Small intestine (tissue), 7 donors: ENCODE results near the gene PPIP5K1. TPM values are rescaled to one million over a fixed set of nuclear protein-coding genes. Genes with fewer than 3 reads are reported as not detected.
A peak's percentile ranks its signal among the peaks of the same experiment; 100 is the strongest.

Source experiments
- DNase-seq, 2 donors: peaks; one replicate each; pipeline versions ENCODE4 v3.0.0 to v3.0.0-alpha.2; 2013
- FAIRE-seq: peaks from 2 replicates; lab custom pipeline; 2012; peaks lifted over from hg19 to GRCh38; lab: Jason Lieb, UNC
- H3K27ac ChIP-seq, 3 donors: one replicate each; pipeline ENCODE4 v1.5.1; 2013; ENCODE audit warnings: low read length in 2 of 3, mild to moderate bottlenecking in 2 of 3, control low read depth in 1 of 3, inconsistent platforms in 1 of 3, low read depth in 1 of 3, moderate library complexity in 1 of 3
- H3K27me3 ChIP-seq, 3 donors: one replicate each; pipeline ENCODE4 v1.6.1; 2013; ENCODE audit warnings: low read length in 3 of 3, inconsistent platforms in 1 of 3; ENCODE audit not compliant: control insufficient read depth in 3 of 3, insufficient read depth in 3 of 3
- H3K36me3 ChIP-seq, 3 donors: one replicate each; pipeline ENCODE4 v1.6.1; 2013; ENCODE audit warnings: low read length in 3 of 3, inconsistent platforms in 1 of 3, low read depth in 1 of 3, mild to moderate bottlenecking in 1 of 3, moderate library complexity in 1 of 3; ENCODE audit not compliant: control insufficient read depth in 3 of 3, insufficient read depth in 2 of 3
- H3K4me1 ChIP-seq, 3 donors: one replicate each; pipeline ENCODE4 v1.6.1; 2013; ENCODE audit warnings: low read length in 2 of 3, inconsistent platforms in 1 of 3, low read depth in 1 of 3, mild to moderate bottlenecking in 1 of 3, moderate library complexity in 1 of 3; ENCODE audit not compliant: control insufficient read depth in 3 of 3, insufficient read depth in 2 of 3
- H3K4me3 ChIP-seq, 3 donors: one replicate each; pipeline ENCODE4 v1.5.1; 2013; ENCODE audit warnings: low read length in 3 of 3, control low read depth in 1 of 3, inconsistent platforms in 1 of 3, low read depth in 1 of 3, mild to moderate bottlenecking in 1 of 3, moderate library complexity in 1 of 3
- H3K9me3 ChIP-seq, 2 donors: one replicate each; pipeline ENCODE4 v1.6.1; 2013; ENCODE audit warnings: low read depth in 1 of 2, low read length in 1 of 2; ENCODE audit not compliant: control insufficient read depth in 2 of 2, insufficient read depth in 1 of 2
- WGBS, 3 donors: extraction: QIAGEN DNeasy Blood & Tissue Kit; methylation state at CpG; one replicate each; pipeline ENCODE4 v1.1.7; 2013; 5-methylcytosine and 5-hydroxymethylcytosine counted together
- polyA plus RNA-seq, 4 donors: library from polyadenylated mRNA; stranded (reverse) in 3 of 4; unstranded in 1 of 4; fragments of 200-250 nt in 3 of 4; fragments of 120-200 nt in 1 of 4; gene quantifications; one replicate each; pipeline versions ENCODE4 v1.2.1 to v1.2.3, GENCODE V29; 2013
- donor health status: healthy with polysubstance abuse.
- donor health status: control.
- donor health status: control.
- donor health status: Bipolar disorder and iron deficiency.
- donor health status: healthy.

The PPIP5K1 gene
- polyA plus RNA-seq, 4 donors, result 15.5 to 79.8 (median 62.9) TPM

DNA sequence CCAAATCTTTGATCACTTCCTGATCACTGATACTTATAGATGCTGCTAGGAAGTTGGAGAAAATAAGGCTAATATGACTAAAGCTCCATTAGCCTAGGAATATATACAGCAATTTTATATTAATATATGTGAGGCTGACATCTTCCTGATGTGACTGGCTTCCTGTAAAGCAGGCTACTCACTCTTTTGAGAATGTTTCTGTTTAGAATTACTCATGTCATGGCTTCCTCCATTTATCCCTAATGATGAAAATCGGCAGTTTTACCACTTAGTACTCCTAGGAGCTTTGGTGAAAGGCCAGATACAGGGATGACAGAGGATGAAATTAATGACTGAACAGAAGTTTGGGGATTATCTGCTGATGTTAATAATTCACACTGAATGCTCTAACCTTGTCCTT, 76.5 kb downstream of the PPIP5K1 start:
- H3K36me3 ChIP-seq, result no peaks in the 10 kb centered on the region
- H3K27ac ChIP-seq, result peak overlapping the region in 1 of 3 donors; percentile 0
- peaks cover 0 to 11% (median 0%) of the 10 kb centered on the region in 3 donors for H3K27me3 ChIP-seq
- FAIRE-seq, result no peak
- DNase-seq, result no peak
- WGBS, 3 donors, result 55 to 91% (median 74%) methylated on average over 1 of the region's 1 CpG
- peaks cover 0 to 50% (median 0%) of the 10 kb centered on the region in 3 donors for H3K4me1 ChIP-seq
- H3K9me3 ChIP-seq, result no peaks in the 10 kb centered on the region
- no peak overlapping the region for H3K4me3 ChIP-seq

DNA sequence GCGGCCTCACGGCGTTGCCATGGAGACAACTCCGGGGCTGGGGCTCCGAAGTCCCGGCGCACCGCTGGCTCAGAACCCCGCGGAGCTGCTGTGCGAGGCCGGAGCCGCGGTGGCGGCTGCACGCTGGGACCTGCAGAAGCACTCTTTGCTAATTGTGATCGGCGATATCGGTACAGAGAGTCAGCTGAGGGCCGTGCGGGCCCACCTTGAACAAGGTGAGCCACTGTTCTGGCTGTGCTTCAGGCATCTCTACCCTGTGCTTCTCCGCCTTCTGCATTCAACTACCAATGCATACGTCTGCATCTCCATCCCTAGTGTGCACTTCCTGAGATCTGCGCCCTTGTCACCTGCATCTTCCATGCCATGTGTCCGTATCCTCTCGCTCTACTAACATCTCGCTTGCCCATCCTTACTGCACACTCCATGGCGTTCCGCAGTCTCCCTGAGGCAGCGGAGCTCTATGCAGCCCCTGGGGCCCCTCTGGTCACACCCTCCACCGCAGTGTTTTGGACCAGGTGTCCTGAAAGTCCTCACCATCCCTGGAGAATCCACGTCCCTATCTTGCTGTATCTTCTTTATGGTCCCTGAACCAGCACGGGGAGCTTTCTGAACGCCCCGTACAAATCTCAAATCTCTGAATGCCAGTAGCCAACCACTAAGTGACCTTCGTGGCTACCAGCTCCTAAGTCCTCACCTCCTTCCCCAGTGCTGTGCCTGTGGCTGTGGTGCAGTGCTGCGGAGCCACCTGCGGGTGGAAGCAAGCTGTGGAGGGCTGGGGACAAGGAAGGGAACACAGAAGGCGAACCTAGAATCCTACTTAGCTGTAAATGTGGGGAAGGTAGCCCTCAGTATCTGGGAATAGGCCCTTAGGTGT, 78.8 kb downstream of the PPIP5K1 start:
- H3K27me3 ChIP-seq, result peaks cover 0 to 11% (median 0%) of the 10 kb centered on the region in 3 donors
- FAIRE-seq, result no peak
- peaks cover 0 to 29% (median 0%) of the 10 kb centered on the region in 3 donors for H3K4me1 ChIP-seq
- H3K9me3 ChIP-seq, result no peaks in the 10 kb centered on the region
- peak; percentile 31 to 32 for DNase-seq
- H3K4me3 ChIP-seq, result peak overlapping the region in 2 of 3 donors; percentile 44 to 46
- no peaks in the 10 kb centered on the region for H3K36me3 ChIP-seq
- peak overlapping the region in 1 of 3 donors; percentile 5 for H3K27ac ChIP-seq
- 4 to 10% (median 8%) methylated on average over 35 to 39 of the region's 39 CpGs for WGBS, 3 donors

GRCh38 chr15:43510200-43511011, 79.6 kb downstream of the PPIP5K1 start:
- peaks cover 0 to 24% (median 0%) of the 10 kb centered on the region in 3 donors for H3K4me1 ChIP-seq
- no peaks in the 10 kb centered on the region for H3K9me3 ChIP-seq
- DNase-seq (peak; percentile 97 to 99), FAIRE-seq (no peak)
- no peaks in the 10 kb centered on the region for H3K36me3 ChIP-seq
- H3K27me3 ChIP-seq, result peaks cover 0 to 11% (median 0%) of the 10 kb centered on the region in 3 donors
- peak overlapping the region; percentile 16 to 58 (median 44) for H3K4me3 ChIP-seq
- H3K27ac ChIP-seq, result peak overlapping the region in 2 of 3 donors; percentile 76 to 88
- WGBS, 3 donors, result 1 to 2% (median 1%) methylated on average over 35 to 41 of the region's 41 CpGs

DNA sequence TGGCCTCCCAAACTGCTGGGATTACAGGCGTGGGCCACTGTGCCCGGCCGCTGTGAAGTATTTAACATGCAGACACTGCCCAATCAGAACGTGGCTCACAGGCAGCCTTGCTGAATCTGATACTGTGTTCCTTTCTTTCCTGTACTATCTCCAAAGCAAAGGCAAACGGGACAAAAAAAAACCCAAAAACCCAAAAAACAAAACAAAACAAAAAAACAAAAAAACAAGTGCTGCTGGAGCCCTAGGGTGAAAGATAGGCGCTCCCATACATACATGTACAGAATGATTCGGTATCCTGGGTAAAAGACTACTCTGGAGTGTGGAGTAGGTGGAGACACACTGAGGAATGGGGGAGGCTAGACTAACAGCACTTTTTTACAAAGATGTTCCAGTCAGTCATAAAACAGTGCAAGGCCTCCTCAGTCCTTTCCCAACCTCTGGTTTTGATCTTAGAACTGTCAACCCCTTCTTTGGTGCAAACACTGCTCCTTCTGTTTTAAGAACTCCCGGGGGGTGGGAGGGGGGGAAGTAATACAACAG, 80.3 kb downstream of the PPIP5K1 start:
- Histone ChIP-seq H3K4me1 (peaks cover 0 to 24% (median 0%) of the 10 kb centered on the region in 3 donors), H3K27me3 (peaks cover 0 to 11% (median 0%) of the 10 kb centered on the region in 3 donors), H3K36me3 (no peaks in the 10 kb centered on the region), H3K27ac (peak overlapping the region in 2 of 3 donors; percentile 76 to 88), H3K4me3 (peak overlapping the region in 1 of 3 donors; percentile 58), H3K9me3 (no peaks in the 10 kb centered on the region)
- no peak for DNase-seq
- 48 to 70% (median 59%) methylated on average over 8 of the region's 8 CpGs for WGBS, 3 donors
- FAIRE-seq, result no peak

DNA sequence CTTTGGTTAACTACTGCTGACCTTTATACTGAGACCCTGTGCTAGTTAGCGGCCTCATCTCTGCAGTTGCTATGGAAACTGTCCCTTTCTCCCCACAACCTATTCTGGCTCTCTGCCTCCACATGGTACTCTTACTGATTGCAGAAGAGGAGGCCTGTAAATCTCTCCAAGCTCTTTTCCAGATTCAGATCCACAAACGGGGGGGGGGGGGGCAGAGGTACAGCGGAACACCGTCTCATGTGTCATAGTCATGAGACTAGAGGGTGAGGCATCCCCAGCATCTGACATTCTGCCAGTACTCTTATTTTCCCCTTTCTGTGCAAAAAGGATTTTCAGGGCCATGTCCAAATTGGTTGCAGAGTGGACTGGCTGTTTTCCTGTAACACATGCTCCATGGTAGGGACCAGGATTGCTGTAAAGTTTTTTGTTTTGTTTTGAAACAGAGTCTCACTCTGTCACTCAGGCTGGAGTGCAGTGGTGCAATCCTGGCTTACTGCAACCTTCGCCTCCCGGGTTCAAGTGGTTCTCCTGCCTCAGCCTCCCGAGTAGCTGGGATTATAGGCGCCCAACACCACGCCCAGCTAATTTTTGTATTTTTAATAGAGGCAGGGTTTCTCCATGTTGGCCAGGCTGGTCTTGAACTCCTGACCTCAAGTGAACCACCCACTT, 80.9 kb downstream of the PPIP5K1 start:
- peak overlapping the region in 2 of 3 donors; percentile 76 to 88 for H3K27ac ChIP-seq
- no peak for DNase-seq
- WGBS, 3 donors, result 72 to 78% (median 78%) methylated on average over 9 of the region's 9 CpGs
- H3K27me3 ChIP-seq, result peaks cover 0 to 11% (median 0%) of the 10 kb centered on the region in 3 donors
- peaks cover 0 to 20% (median 0%) of the 10 kb centered on the region in 3 donors for H3K4me1 ChIP-seq
- no peak for FAIRE-seq
- no peaks in the 10 kb centered on the region for H3K36me3 ChIP-seq
- no peak overlapping the region for H3K4me3 ChIP-seq
- no peaks in the 10 kb centered on the region for H3K9me3 ChIP-seq

DNA sequence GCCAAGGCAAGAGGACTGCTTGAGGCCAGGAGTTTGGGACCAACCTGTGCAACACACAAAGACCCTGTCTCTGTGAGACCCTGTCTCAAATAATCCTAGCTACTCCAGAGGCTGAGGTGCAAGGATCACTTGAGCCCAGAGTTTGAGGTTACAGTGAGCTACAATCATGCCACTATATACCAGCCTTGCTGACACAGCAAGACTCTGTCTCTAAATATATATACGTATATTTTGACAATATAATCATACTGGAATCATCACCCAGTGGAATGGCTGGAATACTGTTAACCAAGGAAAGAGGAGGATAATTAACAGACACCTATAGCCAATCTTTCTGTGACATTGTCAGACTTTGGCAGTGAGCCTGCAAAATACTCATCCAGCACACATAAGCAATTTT, 81.6 kb downstream of the PPIP5K1 start:
- H3K27ac ChIP-seq, result no peak overlapping the region
- WGBS, 3 donors, result 78 to 88% (median 86%) methylated on average over 1 of the region's 1 CpG
- no peak for FAIRE-seq

DNA sequence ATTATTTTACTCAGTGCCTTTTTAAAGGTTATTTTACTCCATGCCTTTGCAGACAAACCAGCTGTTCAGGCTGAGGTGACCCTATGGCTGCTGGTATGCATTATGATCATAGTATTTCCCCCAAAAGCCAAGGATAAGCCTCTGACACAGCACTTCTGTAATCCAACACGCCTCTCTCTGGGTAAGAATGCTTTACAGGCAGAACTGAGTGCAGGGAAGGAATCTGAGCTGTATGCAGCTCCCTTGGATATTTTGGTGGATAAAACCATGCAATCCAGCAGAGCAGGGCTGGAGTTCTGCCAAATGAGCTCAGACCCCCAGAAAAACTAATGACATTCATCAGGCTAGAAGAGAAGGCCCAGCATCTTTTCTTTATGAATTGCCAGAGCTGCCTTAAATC, 84.3 kb downstream of the PPIP5K1 start:
- peaks cover 0 to 9% (median 0%) of the 10 kb centered on the region in 3 donors for H3K4me1 ChIP-seq
- H3K4me3 ChIP-seq, result no peak overlapping the region
- no peaks in the 10 kb centered on the region for H3K36me3 ChIP-seq
- no peak overlapping the region for H3K27ac ChIP-seq
- FAIRE-seq (no peak), DNase-seq (no peak)
- 79 to 86% (median 82%) methylated on average over 1 of the region's 1 CpG for WGBS, 3 donors
- no peaks in the 10 kb centered on the region for H3K27me3 ChIP-seq
- H3K9me3 ChIP-seq, result no peaks in the 10 kb centered on the region

More for the DNA sequence above, 81.6 kb downstream of the PPIP5K1 start:
- peaks cover 0 to 11% (median 0%) of the 10 kb centered on the region in 3 donors for H3K27me3 ChIP-seq
- no peaks in the 10 kb centered on the region for H3K9me3 ChIP-seq
- no peak for DNase-seq
- no peaks in the 10 kb centered on the region for H3K36me3 ChIP-seq
- peaks cover 0 to 17% (median 0%) of the 10 kb centered on the region in 3 donors for H3K4me1 ChIP-seq
- no peak overlapping the region for H3K4me3 ChIP-seq
